ENCODE data around the gene MRPS23. TPM values are rescaled to one million over a fixed set of nuclear protein-coding genes. Genes with fewer than 3 reads are reported as not detected.

Gene MRPS23
- total and polyA plus RNA-seq, 2 of the 8 experiments (the other 6 are each of a cell fraction or from before 2014, with no cell fraction given) = 38.6 to 60.4 TPM

DNA sequence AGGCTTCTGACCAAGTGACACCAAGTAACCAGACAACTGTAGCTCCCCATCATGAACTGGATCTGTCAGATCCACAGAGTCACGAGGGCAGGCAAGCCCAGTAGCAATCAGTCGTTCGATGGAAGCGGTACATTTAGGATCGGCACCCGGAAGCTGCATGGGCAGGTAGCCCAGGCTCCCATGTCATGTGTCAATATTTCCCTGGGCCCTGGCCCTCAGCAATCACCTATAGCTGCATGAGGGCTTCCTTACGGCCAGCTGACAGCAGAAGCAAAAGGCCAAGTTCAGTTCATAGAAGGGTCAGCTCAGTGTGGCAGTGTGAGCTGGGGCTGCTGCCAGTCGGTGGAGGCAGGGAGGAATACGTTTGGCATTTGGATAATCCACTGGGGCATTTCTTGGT, 31.8 kb downstream of the MRPS23 start (continued):
- TF ChIP-seq SUZ12 (IDR thresholded peaks at IDR 0.05; ENCODE audit: low read length) = no peak
